Dedifferentiated amniotic fluid mesenchymal stem cell (primary cell): ENCODE results near the gene C17orf78.
"Not testable (repeated sequence)": the region's sequence is repeated elsewhere in the genome, so short reads cannot be mapped to it uniquely, and the experiment has no call there.

Experiments used
- DNase-seq: peaks from one replicate; pipeline ENCODE4 v3.0.0-alpha.2; 2016; ENCODE audit errors: extremely low spot score

C17orf78 gene

DNA sequence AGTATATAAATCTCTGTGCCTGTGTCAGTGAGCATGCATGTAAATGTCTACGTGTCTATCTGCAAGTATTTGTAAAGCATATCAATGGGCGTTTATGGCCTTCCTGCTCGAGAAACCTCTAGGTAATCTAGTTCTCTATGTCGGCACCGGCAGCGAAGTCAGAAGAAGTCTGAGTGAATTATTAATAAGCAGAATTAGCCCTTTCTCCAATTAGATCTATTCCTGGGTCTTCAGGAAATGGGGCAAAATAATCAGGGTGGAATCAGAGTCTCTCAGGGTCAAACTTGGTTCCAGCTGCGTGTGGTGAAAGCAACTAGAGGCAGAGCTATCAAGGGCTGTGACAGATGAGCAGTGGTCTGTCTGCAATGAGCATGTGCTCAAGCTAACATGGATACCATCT lies at the start of gene C17orf78:
Gene C17orf78 (plus strand): TSS at position 280 of the 400 bp plus-strand sequence. CDS start 108 bp downstream, at position 388.
- DNase-seq: no peak

DNA sequence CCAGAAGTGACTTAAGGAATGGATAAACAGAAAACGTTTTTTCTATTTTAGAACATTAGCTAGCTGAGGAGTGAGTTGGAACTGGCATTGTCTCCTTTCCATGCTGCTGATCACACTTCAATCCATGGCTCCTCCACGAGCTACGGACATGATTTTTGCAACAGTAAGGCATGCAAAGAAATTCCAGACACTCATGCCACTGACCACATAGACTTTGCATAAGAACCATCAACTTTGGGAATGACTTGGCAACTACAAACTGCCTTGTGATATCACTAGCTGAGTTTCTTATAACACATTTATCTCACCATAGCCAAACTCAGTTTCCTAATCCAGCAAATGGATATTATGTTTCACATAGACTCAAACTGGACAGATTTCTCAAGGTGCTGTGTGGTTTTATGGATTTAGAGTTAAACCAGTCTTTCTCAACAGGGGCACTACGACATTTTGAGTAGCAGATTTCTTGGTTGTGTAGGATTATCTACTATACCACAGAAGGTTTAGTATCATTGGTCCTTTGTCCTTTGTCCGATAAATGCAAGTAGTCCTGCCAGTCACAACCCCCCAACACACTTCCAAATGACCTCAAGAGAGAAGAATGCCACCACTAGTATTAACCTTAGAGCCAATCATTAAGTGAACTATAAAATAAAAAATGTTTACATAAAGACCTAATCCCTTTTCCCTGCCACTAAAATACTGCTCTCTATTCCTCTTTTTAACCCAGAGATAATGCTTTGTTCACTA lies 48.3 kb upstream of the C17orf78 start:
- peak; percentile 92 for DNase-seq

- no peak for DNase-seq
Measured at GRCh38 chr17:37338847-37339246, 36.9 kb upstream of the C17orf78 start.

DNA sequence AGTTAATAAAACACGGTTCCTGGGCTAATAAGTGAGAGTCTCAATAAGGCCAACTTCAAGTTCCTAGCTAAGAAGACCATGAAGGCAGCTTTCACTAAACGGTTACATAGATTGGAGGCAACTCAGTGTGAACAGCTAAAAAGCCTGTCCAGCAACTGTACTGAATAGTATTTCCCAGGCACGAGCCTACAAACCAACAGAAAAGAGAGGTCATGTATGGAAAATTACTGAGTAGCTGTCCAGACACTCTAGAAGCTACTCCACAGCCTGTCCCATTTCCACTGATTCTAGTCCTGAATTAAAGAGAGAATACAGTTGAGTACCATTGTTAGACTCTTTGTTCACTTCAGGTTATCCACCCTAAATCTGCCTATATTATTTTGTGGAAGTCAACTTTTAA lies 36.5 kb upstream of the C17orf78 start:
- DNase-seq: no peak

DNA sequence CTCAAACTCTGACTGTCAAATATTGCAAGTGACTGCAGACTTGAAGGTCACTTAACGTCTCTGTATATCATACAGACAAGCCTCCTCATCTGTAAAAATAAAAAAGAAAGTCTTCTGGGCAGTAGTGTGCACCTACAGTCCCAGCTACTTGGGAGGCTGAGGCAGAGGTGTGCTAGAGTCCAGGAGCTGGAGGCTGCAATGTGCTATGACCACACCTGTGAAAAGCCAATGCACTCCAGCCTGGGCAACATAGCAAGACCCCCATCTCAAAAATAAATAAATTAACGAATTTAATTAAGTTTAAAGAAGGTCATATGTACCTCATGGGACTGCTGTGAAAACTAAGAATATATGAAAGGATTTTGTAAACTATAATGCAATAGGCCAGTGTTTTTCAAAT lies 35.0 kb upstream of the C17orf78 start:
- DNase-seq: no peak

GRCh38 chr17:37342589-37342988 lies 33.2 kb upstream of the C17orf78 start:
- no peak for DNase-seq

DNA sequence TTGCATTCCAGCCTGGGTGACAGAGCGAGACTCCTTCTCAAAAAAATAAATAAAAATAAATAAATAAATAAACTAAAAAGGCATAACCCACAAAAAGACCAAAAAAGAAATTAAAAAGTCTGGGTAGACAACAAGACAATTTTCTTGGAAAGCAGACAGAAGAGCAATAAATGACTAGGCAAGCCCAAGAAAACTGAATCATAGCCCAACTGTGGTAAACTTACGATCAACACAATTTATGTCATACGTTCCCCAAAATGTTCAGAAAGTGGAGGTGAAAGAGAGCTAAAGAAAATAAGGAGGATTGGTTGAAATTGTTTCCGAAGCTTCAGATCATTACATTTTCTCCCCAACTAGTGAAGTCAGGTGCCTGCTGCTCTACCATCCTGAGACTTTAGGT lies 31.3 kb upstream of the C17orf78 start:
- DNase-seq: no peak

GRCh38 chr17:37346863-37347402 lies 28.9 kb upstream of the C17orf78 start:
- DNase-seq: not testable (repeated sequence)

- not testable (repeated sequence) for DNase-seq
Measured at GRCh38 chr17:37356796-37357569, 18.8 kb upstream of the C17orf78 start.

DNA sequence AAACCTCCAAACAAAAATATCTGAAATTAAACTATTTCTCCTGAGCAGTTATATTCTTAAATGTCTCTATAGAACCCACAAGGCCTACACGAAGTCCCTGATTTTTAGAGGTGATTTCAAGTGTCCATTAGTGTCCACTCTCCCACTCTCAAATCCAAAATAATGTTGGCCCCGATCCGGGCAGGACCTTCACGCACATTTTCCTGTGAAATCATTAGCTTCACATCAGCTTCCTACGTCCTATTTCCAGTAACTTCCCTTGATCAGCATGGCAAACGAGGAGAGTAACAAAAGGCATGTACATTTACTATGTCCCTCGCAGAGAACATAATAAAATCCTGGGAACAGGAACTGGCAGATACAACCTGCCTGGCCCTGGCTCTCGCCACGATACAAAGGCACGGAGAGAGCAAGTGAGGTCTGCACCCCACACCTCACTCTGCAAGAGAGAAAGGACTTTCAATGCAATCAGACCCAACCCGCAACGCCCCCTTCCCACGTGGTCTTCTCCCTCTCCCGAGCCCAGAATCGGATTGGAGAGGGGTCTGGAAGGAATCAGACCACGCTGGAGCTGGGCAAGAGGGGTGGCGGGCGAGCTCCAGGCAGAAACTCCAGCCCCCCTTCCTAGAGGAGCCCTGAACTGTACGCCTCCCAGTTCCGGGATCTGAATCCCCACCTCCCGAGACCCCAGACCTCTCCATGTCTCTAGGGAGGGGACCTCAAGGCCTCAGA lies 17.5 kb upstream of the C17orf78 start:
- peak; percentile 16 for DNase-seq

GRCh38 chr17:37358830-37359681 lies 16.7 kb upstream of the C17orf78 start:
- DNase-seq: peak; percentile 60

GRCh38 chr17:37359682-37360188 lies 16.1 kb upstream of the C17orf78 start:
- DNase-seq: no peak

GRCh38 chr17:37360632-37361031 lies 15.2 kb upstream of the C17orf78 start:
- DNase-seq: no peak

DNA sequence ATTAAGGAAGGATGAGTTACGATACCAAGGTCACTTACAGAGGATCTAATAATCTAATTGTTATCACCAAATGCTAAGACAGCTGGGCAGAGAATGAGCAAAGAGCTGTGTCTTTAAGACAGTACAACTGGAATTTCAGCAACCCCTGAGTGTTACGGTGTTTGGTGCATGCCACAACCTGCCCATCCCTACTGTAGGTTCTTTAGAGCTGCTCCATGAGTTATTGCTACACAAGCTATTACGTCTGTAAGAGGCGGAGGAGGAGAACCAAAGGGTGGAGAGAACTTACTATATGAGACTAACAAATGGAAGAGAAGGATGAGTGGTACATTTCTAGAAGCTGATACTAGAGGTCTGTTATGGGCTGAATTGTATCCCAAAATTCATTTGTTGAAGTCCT lies 14.2 kb upstream of the C17orf78 start:
- no peak for DNase-seq

DNA sequence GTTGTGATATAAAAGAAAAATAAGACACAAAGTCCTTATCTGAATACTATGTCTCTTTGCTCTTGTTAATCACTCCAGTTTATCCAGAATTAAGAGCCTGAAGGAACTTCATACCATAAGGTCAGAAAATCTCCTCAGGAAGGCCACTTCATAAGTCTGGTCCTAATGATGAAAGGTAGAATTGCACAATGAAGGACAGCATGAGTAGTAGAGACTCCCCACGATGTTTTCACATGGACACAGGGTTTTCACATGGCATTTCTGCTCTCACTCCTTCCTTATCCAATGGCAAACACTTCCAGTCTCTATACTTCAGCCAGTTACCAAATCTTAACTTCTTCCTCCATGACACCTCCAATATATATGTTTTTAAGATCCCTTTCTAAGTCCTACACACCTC lies 10.2 kb upstream of the C17orf78 start:
- DNase-seq: no peak

DNA sequence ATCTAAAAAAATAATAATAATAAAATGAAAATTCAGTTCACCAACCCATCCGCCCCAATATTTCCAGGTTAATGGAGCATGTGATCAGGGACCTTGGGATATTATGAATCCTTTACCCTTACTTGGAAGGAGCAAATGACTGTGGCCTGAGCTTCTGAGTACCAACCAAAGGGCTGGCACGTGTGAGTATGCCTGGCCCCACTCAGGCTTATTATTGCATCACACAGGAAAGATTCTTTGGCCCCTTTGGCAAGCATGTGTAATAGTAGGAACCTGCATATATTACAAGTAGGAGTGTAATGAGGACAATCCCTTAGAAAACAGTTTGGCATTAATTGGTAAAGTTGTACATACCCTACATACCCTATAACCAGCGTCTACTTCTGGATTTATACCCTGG lies 7.2 kb upstream of the C17orf78 start:
- DNase-seq: no peak

DNA sequence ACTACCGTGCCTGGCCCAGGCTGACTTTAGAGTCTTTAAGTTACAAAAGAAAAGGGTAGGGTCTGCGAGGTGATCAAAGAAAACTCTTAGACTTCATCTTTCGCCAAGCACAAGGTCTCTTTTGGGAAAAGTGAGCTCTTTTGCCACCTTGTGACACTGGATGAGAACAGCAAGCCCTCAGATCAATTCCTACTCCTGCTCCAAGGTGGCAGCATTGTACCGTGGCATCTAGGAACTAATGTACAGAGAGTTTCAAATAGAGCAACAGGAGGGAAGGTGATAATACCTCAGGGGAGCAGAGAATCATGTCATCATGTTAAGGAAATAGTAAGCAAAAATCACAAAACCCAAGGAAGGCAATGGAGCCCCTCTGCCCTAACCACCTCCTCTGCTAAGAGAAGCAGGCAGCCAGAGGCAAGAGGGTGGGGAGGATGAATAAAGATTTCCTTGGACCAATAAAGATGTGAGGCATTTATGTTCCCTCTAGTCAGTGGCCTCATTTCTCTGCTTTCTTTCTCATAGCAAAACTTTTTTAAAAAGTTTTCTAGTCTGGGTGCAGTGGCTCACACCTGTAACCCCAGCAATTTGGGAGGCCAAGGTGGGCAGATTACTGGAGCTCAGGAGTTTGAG lies 2.1 kb upstream of the C17orf78 start:
- peak; percentile 82 for DNase-seq

DNA sequence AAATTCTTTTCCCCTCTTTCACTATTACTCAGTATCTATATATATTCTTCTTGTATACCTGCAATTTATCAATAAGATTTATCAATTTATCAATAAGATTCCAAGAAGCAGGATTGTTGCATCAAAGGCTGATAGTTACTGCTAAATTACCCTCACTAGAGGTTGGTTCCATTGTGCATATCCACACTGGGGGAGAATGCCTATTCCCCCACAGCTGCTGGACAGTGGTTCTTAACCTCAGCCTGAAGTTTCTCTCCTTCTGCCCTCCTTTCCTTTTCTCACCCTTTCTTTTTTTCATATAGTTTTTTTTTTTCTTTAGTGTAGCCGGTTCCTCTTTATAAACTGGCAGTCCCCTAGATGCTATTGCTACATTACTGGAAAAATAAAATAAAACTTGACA lies 6.3 kb downstream of the C17orf78 start:
- DNase-seq: no peak

DNA sequence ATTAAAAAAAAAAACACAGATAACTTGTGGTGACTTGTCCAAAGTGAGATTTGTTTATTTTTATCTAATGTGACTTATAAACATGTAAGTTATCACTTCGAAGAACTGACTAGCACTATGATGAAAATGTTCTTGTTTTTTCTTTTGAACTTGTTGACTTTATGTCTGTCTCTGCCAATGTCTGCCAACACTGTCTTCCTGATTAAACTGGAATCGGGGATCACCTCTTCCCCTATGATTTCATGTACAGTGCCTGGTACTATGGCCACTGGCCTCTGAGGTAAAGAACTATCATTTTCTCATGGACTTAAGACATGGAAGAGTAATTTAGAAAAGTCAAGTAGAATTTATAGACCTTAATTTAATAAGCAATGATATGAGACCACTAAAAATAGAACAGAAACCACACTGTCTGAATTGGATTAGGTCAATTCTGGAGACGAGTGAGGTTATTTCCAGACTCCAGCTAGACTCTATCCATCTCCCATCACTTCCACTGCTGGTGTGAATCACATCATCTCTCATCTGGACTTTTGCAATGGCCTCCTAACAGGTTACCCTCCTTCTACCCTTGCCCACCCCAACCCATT lies 8.9 kb downstream of the C17orf78 start:
- DNase-seq: no peak

DNA sequence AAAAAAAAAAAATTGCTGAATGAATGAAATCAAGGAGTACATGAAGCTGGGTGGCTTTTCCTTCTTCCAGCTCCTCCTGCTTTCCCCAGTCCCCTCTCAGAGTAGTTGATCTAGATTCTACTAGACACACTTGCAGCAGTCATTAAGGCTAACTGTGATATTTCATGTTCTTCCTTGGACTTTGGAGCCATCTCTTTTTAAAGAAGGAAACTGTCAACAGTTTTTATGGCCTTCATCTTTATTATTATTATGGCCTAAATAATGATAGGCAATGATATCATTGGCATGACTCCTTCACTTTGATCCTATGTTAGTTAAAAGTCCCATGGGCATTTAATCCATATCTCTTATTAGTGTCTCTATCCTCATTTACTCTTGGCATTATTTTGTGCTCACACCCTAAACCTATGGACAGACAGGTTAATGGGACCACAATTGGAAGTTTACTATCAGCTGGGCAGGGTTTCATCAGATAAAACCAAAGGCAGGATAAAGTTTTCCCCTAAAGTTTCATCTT lies 9.7 kb downstream of the C17orf78 start:
- DNase-seq: no peak
